ENCODE measurements around the gene MYO3A.

- TF ChIP-seq POLR2AphosphoS5 (IDR thresholded peaks at IDR 0.05): no peak
- TF ChIP-seq, protein P1, sequence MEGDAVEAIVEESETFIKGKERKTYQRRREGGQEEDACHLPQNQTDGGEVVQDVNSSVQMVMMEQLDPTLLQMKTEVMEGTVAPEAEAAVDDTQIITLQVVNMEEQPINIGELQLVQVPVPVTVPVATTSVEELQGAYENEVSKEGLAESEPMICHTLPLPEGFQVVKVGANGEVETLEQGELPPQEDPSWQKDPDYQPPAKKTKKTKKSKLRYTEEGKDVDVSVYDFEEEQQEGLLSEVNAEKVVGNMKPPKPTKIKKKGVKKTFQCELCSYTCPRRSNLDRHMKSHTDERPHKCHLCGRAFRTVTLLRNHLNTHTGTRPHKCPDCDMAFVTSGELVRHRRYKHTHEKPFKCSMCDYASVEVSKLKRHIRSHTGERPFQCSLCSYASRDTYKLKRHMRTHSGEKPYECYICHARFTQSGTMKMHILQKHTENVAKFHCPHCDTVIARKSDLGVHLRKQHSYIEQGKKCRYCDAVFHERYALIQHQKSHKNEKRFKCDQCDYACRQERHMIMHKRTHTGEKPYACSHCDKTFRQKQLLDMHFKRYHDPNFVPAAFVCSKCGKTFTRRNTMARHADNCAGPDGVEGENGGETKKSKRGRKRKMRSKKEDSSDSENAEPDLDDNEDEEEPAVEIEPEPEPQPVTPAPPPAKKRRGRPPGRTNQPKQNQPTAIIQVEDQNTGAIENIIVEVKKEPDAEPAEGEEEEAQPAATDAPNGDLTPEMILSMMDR (IDR thresholded peaks at IDR 0.05): no peak
- TF ChIP-seq POLR2A (IDR thresholded peaks at IDR 0.05): no peak
These were observed 243.3 kb downstream of the MYO3A start for GRCh38 chr10:26177341-26177740.

All from breast epithelium (tissue), 3 donors.